Measurements from ENCODE around the gene HECA. TPM values are rescaled to one million over a fixed set of nuclear protein-coding genes. Genes with fewer than 3 reads are reported as not detected.

Gene HECA
- total RNA-seq, 1 experiment from 2014 or later = 10.7 TPM

- Histone ChIP-seq H3K27ac (ENCODE audit: low read depth, low read length) (no peak overlapping the region), H3K4me3 (replicated peaks in 1 of 2; ENCODE audit: low read depth in 1 of 2, low read length in 2 of 2) (no peak overlapping the region), H2AFZ (ENCODE audit: low read depth, low read length, poor library complexity, severe bottlenecking) (no peak overlapping the region), H3K79me2 (ENCODE audit: insufficient read depth, low read length) (no peaks in the 10 kb centered on the region), H3K9me3 (ENCODE audit: control insufficient read depth in 1 of 2, insufficient read depth in 1 of 2, low read depth in 1 of 2, low read length in 2 of 2) (no peaks in the 10 kb centered on the region), H3K4me1 (ENCODE audit: control insufficient read depth in 1 of 2, insufficient read depth in 2 of 2, low read length in 2 of 2) (no peaks in the 10 kb centered on the region), H3K27me3 (ENCODE audit: insufficient read depth, low read length) (no peaks in the 10 kb centered on the region), H3K4me2 (ENCODE audit: low read length) (no peak overlapping the region), H3K36me3 (ENCODE audit: control insufficient read depth in 1 of 2, insufficient read depth in 2 of 2, low read length in 2 of 2) (no peaks in the 10 kb centered on the region), H3K9ac (ENCODE audit: low read length) (no peak overlapping the region), H4K20me1 (ENCODE audit: insufficient read depth) (no peaks in the 10 kb centered on the region), H3K9me2 (ENCODE audit: insufficient read depth) (no peaks in the 10 kb centered on the region)
- ChIA-PET POLR2A (no interaction called here), RAD21 (ENCODE audit: low non-redundant PET in 1 of 2, low total read pairs in 2 of 2, uncharacterized antibody in 2 of 2, unreplicated experiment in 2 of 2) (no interaction called here), CTCF (no interaction called here)
- BruUV-seq (replicated peaks) = no TSS peak
- TF ChIP-seq RAD21 (IDR thresholded peaks at IDR 0.05; ENCODE audit: low read depth) = no peak
- DNase-seq (ENCODE audit: low read depth, low spot score) = no peak
- intact Hi-C loops (cut with micrococcal nuclease) = no loop called here
- ATAC-seq = no peak
Measured at GRCh38 chr6:139184047-139184446, 49.2 kb downstream of the HECA start.

GRCh38 chr6:139184459-139184858 lies 49.6 kb downstream of the HECA start:
- no peak for DNase-seq (ENCODE audit: low read depth, low spot score)
- no peaks in the 10 kb centered on the region for H3K27me3 ChIP-seq (ENCODE audit: insufficient read depth, low read length)
- POLR2A ChIA-PET = no interaction called here
- ATAC-seq = no peak
- no peak overlapping the region for H3K4me2 ChIP-seq (ENCODE audit: low read length)
- H3K79me2 ChIP-seq (ENCODE audit: insufficient read depth, low read length) = no peaks in the 10 kb centered on the region
- no peaks in the 10 kb centered on the region for H3K36me3 ChIP-seq (ENCODE audit: control insufficient read depth in 1 of 2, insufficient read depth in 2 of 2, low read length in 2 of 2)
- no TSS peak for BruUV-seq (replicated peaks)
- TF ChIP-seq YY1 (IDR thresholded peaks at IDR 0.05; ENCODE audit: extremely low read depth, insufficient replicate concordance, low read depth, low read length) (no peak), ZBTB33 (IDR thresholded peaks at IDR 0.05; ENCODE audit: extremely low read depth, insufficient replicate concordance, low read length) (no peak), JUND (IDR thresholded peaks at IDR 0.05) (no peak), CTCF (IDR thresholded peaks at IDR 0.05 in 2 of 3, conservative IDR thresholded peaks at IDR 0.05 in 1 of 3; ENCODE audit: borderline replicate concordance in 1 of 3, insufficient read depth in 1 of 3, low read depth in 2 of 3, low read length in 2 of 3) (no peak), EZH2 (IDR thresholded peaks at IDR 0.05) (no peak), SP1 (IDR thresholded peaks at IDR 0.05; ENCODE audit: low read depth) (no peak), REST (IDR thresholded peaks at IDR 0.05; ENCODE audit: low read depth) (no peak), FOSL1 (IDR thresholded peaks at IDR 0.05; ENCODE audit: low read depth) (no peak), CEBPB (IDR thresholded peaks at IDR 0.05; ENCODE audit: low read depth) (no peak), CBX3 (IDR thresholded peaks at IDR 0.05; ENCODE audit: low read depth) (no peak), ATF3 (IDR thresholded peaks at IDR 0.05) (no peak), POLR2AphosphoS5 (IDR thresholded peaks at IDR 0.05; ENCODE audit: low read depth, low read length) (no peak), TCF7L2 (IDR thresholded peaks at IDR 0.05; ENCODE audit: borderline replicate concordance, extremely low read depth, insufficient read depth, insufficient read length) (no peak)
- H3K9me2 ChIP-seq (ENCODE audit: insufficient read depth) = no peaks in the 10 kb centered on the region
- no peak overlapping the region for H3K4me3 ChIP-seq (replicated peaks in 1 of 2; ENCODE audit: low read depth in 1 of 2, low read length in 2 of 2)
- H2AFZ ChIP-seq (ENCODE audit: low read depth, low read length, poor library complexity, severe bottlenecking) = no peak overlapping the region
- H3K27ac ChIP-seq (ENCODE audit: low read depth, low read length) = no peak overlapping the region
- no peaks in the 10 kb centered on the region for H4K20me1 ChIP-seq (ENCODE audit: insufficient read depth)
- no peaks in the 10 kb centered on the region for H3K4me1 ChIP-seq (ENCODE audit: control insufficient read depth in 1 of 2, insufficient read depth in 2 of 2, low read length in 2 of 2)
- CTCF ChIA-PET = no interaction called here
- intact Hi-C loops (cut with micrococcal nuclease) = no loop called here
- H3K9me3 ChIP-seq (ENCODE audit: control insufficient read depth in 1 of 2, insufficient read depth in 1 of 2, low read depth in 1 of 2, low read length in 2 of 2) = no peaks in the 10 kb centered on the region
- H3K9ac ChIP-seq (ENCODE audit: low read length) = no peak overlapping the region
- RAD21 ChIA-PET (ENCODE audit: low non-redundant PET in 1 of 2, low total read pairs in 2 of 2, uncharacterized antibody in 2 of 2, unreplicated experiment in 2 of 2) = no interaction called here

All from HCT116 (cell line).